Kidney (tissue), 14 donors: Measurements from ENCODE around the gene DEPP1. TPM values are rescaled to one million over a fixed set of nuclear protein-coding genes. Genes with fewer than 3 reads are reported as not detected.

Experiments used
- DNase-seq, 5 donors: peaks; one replicate each; pipeline ENCODE4 v3.0.0-alpha.2; 2013 to 2020
- FAIRE-seq: peaks from 2 replicates; lab custom pipeline; 2012; peaks lifted over from hg19 to GRCh38; lab: Jason Lieb, UNC
- H3K27ac ChIP-seq, 2 donors: one replicate each; pipeline ENCODE4 v1.7.0; 2013; ENCODE audit warnings: low read depth in 2 of 2, low read length in 2 of 2, inconsistent platforms in 1 of 2
- H3K27me3 ChIP-seq: one replicate; pipeline ENCODE4 v1.7.1; 2013; ENCODE audit warnings: low read length, inconsistent platforms; ENCODE audit not compliant: control insufficient read depth, insufficient read depth
- H3K36me3 ChIP-seq, 3 donors: one replicate each; pipeline versions ENCODE4 v1.7.0 to v1.7.1; 2013; ENCODE audit warnings: low read length in 3 of 3, control low read depth in 1 of 3, inconsistent platforms in 1 of 3; ENCODE audit not compliant: insufficient read depth in 3 of 3, control insufficient read depth in 2 of 3
- H3K4me1 ChIP-seq, 3 donors: one replicate each; pipeline versions ENCODE4 v1.7.0 to v1.7.1; 2013; ENCODE audit warnings: low read length in 3 of 3, inconsistent platforms in 1 of 3, low read depth in 1 of 3; ENCODE audit not compliant: control insufficient read depth in 2 of 3, insufficient read depth in 2 of 3
- H3K4me3 ChIP-seq, 3 donors: one replicate each; pipeline versions ENCODE4 v1.7.0 to v1.8.1; 2013; ENCODE audit warnings: low read length in 3 of 3, control low read depth in 1 of 3, inconsistent platforms in 1 of 3
- H3K9ac ChIP-seq, 3 donors: one replicate each; pipeline versions ENCODE4 v1.7.0 to v1.7.1; 2013; ENCODE audit warnings: low read length in 3 of 3, control low read depth in 1 of 3, inconsistent platforms in 1 of 3
- H3K9me3 ChIP-seq, 3 donors: one replicate each; pipeline versions ENCODE4 v1.7.0 to v1.7.1; 2013; ENCODE audit warnings: low read length in 3 of 3, control low read depth in 1 of 3, inconsistent platforms in 1 of 3; ENCODE audit not compliant: control insufficient read depth in 2 of 3, insufficient read depth in 1 of 3
- CTCF ChIP-seq: IDR thresholded peaks from 3 replicates; pipeline ENCODE4 v1.5.1; 2012; ENCODE audit warnings: mild to moderate bottlenecking, moderate library complexity, borderline replicate concordance; ENCODE audit not compliant: insufficient read depth; ENCODE audit errors: extremely low read depth
- intact Hi-C: fragments of 100-400 bp; cut with DNase I; formaldehyde crosslinking; loops from one replicate; pipeline ENCODE4 v1.11.1; 2022
- polyA plus RNA-seq: library from polyadenylated mRNA; stranded (reverse); fragments of 350-450 nt; fragmentation: Illumina TruSeq; extraction: RNeasy Lipid Tissue Mini Kit (QIAGEN cat#74804); gene quantifications from one replicate; pipeline ENCODE4 v1.2.3, GENCODE V29; 2014; ENCODE audit warnings: low read depth, low replicate concordance; ENCODE audit not compliant: insufficient read depth
- total RNA-seq: library from RNA; stranded (reverse); fragmentation: NEBNext Ultra II Directional; extraction: Animal tissue kit (Norgen Biotek cat#: 25700); gene quantifications from one replicate; pipeline ENCODE4 v1.2.1, GENCODE V29; 2021
- donor health status: control.
- donor health status: control.
- donor health status: control.
- donor health status: control.
- donor health status: control.
- donor health status: DM: yes; HTN: yes; CAD: no.
- donor health status: Normal renal cell carcinoma (clear cell type).

DEPP1 gene
- total and polyA plus RNA-seq, 2 donors from 2014 or later, result 44.4 to 146 TPM

- FAIRE-seq, result no peak
- no peak overlapping the region for H3K27ac ChIP-seq
- intact Hi-C loops, result no loop called here
- H3K9ac ChIP-seq, result no peak overlapping the region
- no peaks in the 10 kb centered on the region for H3K36me3 ChIP-seq
- TF ChIP-seq CTCF, result no peak
- no peaks in the 10 kb centered on the region for H3K9me3 ChIP-seq
- peak in 1 of 5 donors; percentile 20 for DNase-seq
- H3K4me1 ChIP-seq, result peaks cover 0 to 19% (median 18%) of the 10 kb centered on the region in 3 donors
- H3K4me3 ChIP-seq, result no peak overlapping the region
- no peaks in the 10 kb centered on the region for H3K27me3 ChIP-seq
These were observed 23.1 kb downstream of the DEPP1 start for GRCh38 chr10:44955413-44956070.

- H3K9me3 ChIP-seq, result no peaks in the 10 kb centered on the region
- no peaks in the 10 kb centered on the region for H3K36me3 ChIP-seq
- DNase-seq (no peak), FAIRE-seq (no peak)
- no peak for TF ChIP-seq CTCF
- H3K27me3 ChIP-seq, result no peaks in the 10 kb centered on the region
- peaks cover 0 to 25% (median 14%) of the 10 kb centered on the region in 3 donors for H3K4me1 ChIP-seq
- H3K9ac ChIP-seq, result no peak overlapping the region
- H3K4me3 ChIP-seq, result no peak overlapping the region
- H3K27ac ChIP-seq, result no peak overlapping the region
- intact Hi-C loops, result no loop called here
These were observed 23.6 kb downstream of the DEPP1 start for GRCh38 chr10:44954962-44955361.

GRCh38 chr10:44954042-44954441 is 24.6 kb downstream of the DEPP1 start:
- DNase-seq (no peak), FAIRE-seq (no peak)
- Histone ChIP-seq H3K9ac (no peak overlapping the region), H3K4me3 (no peak overlapping the region), H3K36me3 (no peaks in the 10 kb centered on the region), H3K9me3 (no peaks in the 10 kb centered on the region), H3K27ac (no peak overlapping the region), H3K4me1 (peaks cover 0 to 34% (median 16%) of the 10 kb centered on the region in 3 donors), H3K27me3 (no peaks in the 10 kb centered on the region)
- intact Hi-C loops, result no loop called here
- no peak for TF ChIP-seq CTCF
